ENCODE results near the gene ZNF41.
A peak's percentile ranks its signal among the peaks of the same experiment; 100 is the strongest.
"Not testable (repeated sequence)": the region's sequence is repeated elsewhere in the genome, so short reads cannot be mapped to it uniquely, and the experiment has no call there.

ZNF41 gene

DNA sequence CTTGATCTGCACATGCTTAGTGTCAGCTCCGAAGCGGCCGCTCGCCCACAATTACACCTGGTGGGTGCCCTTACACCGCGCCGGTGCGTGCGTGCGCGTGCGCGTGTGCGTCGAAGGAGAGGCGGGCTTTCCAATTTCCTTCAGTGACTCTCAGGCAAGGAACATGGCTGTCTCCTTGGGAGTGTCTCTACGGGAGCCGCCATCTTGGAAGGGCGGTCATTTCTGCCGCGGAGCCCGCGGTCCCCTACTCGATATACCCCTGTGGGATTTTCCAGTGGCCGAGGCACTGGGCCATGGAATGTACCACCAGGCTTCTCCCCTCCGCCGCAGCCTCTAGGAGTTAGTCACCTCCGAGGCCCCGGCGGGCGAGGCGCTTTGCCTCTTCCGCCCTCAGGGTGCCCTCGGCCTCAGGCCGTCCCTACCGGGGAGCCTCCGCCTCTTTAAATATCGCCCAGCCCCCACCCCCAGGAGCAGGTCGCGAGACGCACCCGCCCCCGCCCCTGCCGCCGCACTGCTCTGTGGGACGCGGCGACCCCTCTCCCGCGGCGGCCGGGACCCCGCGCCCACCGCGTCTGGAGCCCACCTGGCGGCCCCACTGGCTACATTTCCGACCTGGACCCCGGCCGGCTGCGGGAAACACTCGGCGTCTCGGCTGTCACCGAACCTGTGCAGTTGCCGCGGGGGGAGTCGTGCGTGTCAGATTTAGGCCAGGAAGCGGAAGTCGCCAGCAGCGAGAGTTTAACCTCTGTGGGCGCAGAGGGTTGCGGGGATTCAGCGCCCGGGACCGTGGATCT lies at the start of gene ZNF41:
Gene ZNF41, minus strand, starts transcription at position 711 of the 794 bp plus-strand sequence. CDS start 15,741 bp downstream, outside the sequence.
- DNase-seq (ENCODE audit: low spot score) = peak; percentile 71

DNA sequence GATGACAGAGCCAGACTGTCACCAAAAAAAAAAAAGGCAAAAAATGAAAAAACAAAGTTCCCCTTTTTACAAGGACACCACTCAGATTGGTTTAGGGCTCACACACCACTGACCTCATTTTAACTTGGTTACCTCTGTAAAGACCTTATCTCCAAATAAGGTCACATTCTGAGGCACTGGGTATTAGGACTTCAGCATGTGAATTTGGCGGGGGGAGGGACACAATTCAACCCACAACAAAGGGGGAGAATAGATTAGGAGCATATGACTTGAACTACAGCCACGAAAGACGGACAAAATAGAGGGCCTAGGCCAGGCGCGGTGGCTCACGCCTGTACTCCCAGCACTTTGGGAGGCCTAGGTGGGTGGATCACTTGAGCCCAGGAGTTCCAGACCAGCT lies 47.0 kb upstream of the ZNF41 start:
- no peak for DNase-seq (ENCODE audit: low spot score)

DNA sequence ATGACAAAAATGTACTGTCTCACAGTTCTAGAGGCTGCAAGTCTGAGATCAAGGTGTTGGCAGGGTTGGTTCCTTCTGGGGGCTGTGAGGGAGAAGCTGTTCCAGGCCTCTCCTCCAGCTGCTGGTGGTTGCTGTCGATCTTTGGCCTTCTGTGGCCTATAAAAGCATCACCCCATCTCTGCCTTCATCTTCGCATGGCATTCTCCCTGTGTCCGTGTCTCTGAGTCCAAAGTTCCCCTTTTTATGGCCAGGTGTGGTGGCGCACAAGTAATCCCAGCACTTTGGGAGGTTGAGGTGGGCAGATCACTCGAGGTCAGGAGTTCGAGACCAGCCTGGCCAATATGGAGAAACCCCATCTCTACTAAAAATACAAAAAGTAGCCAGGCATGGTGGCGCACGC lies 46.5 kb upstream of the ZNF41 start:
- no peak for DNase-seq (ENCODE audit: low spot score)

DNA sequence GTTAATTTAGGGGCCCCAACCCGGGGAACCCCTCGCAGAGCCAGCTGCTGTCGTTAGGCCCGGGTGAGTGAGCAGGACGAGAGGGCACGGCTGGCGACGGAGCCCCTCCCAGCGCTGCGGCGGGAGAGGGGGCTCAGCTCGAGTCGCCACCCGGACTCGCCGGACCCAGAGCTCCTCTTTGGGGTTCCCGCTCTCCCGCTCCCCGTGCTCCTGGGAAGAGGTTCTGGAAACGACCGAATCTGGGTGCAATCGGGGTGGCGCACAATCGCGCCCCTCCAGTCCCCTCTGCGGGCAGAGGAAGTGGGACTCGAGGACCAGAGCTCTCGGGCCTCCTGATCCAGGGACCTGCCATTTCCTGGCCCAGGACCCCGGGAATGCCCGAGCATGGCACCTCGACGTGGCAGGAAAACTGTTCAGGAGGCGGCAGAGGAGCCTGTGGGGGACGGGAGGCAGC lies 40.7 kb upstream of the ZNF41 start:
- no peak for DNase-seq (ENCODE audit: low spot score)

DNA sequence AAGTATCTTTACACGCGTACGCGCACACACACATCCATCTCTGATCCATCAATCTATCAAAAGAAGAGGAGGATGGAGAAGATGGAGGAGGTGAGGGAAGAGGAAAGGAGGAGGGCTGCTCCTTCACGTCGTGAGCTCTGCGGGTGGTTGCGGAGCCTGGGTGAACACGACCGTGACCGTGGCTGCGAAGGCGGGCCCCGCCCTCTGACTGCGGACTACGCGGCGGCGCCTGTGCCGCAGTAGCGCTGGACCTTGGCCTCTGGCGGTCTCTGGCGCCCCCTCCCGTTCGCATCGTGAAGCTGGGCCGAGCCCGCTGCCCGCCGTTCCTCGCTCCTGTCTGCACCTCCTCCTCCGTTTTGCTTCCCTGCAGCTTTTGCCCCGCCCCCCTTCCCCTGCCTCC lies 40.3 kb upstream of the ZNF41 start:
- peak; percentile 49 for DNase-seq (ENCODE audit: low spot score)

DNA sequence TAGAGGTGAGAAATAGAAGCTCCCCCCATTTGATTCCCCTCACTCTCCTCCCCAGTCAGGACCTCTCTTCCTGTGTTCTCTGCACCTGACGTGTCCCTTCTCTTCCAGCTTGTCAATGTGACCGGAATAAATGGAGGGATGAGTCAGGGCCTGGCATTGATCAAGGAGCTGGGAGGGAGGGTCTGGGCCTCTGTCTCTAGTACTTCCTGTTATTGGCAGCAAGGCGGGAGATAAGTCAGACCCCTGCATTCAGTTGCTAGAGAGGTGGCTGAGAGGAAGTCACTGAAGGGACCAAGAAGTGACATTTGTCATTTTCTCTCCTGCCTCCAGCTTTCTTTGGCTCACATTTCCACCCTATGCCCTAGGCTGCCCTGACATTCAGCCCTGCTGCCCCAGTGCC lies 35.1 kb upstream of the ZNF41 start:
- DNase-seq (ENCODE audit: low spot score) = no peak

DNA sequence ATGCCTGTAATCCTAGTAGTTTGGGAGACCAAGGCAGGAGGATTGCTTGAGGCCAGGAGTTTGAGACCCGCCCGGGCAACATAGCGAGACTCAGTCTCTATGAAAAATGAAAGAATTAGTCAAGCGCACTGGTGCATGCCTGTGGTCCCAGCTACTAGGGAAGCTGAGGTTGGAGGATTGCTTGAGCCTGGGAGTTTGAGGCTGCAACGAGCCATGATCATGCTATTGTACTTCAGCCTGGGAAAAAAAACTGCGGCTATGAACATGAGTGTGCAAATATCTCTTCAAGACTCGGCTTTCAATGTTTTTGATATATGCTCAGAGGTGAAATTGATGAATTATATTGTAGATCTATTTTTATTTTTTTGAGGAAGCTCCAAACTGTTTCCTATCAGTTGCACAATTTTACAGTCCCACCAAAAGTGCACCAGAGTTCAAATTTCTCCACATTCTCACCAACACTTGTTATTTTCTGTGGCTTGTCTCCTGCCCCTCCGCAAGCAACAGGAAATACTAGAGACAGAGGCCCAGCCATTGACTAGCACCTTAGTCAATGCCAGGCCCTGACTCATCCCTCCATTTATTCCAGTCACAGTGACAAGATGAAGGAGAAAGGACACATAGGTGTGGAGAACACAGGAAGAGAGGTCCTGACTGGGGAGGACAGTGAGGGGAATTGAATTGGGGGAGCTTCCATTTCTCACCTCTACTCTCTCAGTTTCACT lies 33.1 kb upstream of the ZNF41 start:
- no peak for DNase-seq (ENCODE audit: low spot score)

DNA sequence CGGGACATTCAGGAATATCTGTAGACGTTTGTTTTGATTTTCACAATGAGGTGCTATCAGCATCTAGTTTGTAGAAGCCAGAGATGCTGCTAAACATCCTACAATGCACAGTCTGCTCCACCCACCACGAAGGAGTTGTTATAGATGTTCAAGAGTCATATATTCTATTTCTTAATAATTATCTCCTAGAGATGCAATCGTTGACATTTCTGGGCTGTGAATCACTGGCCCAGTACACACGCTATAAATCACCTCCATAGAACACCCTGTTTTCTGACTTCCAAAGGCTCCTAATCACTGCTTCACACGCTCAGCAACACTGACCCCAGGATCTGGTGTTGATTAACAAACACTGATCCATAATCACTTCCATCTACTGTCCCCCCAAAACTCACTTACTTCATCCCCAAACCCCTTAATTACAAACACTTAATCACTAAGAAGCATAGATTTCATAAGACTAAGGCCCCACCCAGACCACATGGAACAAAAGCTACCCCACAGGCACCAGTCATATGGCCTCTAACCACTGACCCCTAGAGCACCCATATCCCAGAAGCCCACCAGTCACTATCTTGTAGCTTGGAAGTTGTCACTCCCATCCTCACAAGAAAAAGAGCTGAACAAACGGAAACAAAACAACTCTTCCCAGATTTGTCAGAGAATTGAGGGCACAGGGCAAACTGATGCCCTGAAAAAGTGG lies 31.7 kb upstream of the ZNF41 start:
- no peak for DNase-seq (ENCODE audit: low spot score)

DNA sequence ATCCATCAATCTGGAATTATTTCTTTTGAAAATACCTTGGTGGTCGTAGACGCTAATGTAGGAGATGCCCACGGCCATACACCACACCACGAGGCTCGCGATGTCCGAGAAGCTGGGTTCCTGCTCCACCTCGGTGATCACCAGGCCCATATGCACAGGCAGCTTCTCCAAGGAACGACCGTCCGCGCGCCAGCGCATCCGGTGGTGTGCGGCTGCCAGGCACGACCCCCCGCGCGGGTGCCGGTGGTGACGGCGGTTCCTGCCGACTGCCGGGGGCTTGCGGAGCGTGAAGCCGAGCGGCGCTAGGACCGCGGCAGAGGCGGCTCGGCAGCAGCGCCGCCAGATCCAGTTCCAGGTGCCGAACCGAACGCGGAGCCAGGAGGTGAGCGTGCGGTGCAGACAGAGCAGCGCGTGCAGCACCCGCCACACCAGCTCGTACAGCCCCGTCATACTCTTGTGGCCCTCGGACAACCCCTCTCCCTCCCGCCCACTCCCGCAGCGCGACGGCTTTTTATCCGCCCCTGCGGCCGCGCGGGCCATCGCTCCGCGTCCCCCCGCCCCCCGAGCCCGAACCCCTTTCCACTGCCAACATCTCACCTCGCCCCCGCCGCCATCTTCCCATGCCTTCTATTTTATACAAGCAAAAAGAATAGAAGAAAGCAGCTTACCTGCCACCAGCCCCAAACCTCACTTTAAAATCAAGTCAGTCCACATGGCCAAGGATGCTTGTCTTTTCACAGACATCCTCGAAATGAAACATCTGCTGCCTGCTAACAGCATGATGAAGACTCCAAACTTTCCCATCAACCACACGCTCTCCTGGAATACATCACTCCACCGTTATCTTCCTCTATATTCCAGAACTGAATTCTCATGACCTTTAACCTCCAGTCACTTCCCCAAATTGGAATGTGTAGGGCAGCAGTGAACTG lies 30.3 kb upstream of the ZNF41 start:
- not testable (repeated sequence) for DNase-seq (ENCODE audit: low spot score)

DNA sequence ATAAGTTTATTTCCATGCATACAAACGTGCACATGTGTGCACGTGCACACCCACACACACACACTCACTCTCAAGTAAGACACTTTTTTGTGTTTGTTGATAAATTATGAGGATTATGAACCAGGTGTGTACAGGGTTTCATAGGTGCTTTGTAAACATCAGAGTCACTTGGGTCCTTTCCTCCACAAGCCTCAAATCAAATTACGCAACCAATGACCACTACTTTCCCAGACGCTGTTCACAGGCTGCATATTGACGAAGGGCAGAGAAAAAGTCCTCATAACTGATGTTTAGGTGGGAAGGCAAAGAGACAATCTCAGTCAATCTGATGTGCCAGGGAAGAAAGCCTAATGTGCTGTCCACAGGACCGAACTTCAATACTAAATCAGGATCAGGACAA lies 29.4 kb upstream of the ZNF41 start:
- not testable (repeated sequence) for DNase-seq (ENCODE audit: low spot score)

DNA sequence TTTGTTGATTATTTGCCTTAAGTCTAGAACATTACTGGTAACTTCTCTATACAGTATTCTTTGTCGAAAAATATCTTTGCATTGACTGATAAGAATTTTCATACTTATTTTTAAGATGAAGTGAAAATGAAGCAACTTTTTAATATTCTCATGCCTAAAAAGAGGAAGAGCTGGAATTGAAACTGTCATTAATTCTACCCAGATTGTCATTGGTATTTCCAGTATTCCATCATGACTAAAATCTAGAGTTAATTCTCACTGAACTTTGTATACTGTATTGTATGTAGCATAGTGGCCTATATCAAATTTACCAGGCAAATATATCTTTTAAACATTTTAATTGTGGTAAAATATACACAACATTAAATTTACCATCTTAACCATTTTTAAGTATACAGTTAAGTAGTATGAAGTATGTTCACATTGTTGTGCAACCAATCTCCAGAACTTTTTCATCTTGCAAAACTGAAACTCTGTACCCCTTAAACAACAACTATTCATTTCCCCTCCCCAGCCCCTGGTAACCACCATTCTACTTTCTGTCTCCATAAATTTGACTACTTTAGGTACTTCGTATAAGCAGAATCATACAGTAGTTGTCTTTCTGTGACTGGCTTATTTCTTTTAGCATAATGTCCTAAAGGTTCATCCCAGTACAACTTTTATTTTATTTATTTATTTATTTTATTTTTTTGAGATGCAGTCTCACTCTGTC lies 24.3 kb upstream of the ZNF41 start:
- no peak for DNase-seq (ENCODE audit: low spot score)

DNA sequence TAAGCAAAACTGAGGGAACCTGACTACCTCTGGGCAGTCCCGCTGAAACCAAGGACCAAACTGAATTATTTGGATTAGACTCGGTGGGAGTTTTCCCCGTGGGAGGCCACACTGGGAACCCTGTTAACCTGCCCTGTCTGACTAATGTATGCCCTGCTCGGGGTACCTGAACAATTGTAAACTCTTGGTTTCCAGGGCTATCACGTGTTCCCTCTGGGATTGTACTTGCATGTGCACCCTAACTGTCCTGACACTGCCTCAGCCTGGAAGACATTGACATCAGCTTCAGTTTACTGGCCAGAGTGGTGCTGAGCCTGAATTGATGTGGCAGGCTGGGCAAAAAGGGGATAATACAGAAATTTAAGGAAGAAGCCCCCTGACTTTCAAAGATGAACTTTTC lies 20.1 kb upstream of the ZNF41 start:
- DNase-seq (ENCODE audit: low spot score) = no peak

DNA sequence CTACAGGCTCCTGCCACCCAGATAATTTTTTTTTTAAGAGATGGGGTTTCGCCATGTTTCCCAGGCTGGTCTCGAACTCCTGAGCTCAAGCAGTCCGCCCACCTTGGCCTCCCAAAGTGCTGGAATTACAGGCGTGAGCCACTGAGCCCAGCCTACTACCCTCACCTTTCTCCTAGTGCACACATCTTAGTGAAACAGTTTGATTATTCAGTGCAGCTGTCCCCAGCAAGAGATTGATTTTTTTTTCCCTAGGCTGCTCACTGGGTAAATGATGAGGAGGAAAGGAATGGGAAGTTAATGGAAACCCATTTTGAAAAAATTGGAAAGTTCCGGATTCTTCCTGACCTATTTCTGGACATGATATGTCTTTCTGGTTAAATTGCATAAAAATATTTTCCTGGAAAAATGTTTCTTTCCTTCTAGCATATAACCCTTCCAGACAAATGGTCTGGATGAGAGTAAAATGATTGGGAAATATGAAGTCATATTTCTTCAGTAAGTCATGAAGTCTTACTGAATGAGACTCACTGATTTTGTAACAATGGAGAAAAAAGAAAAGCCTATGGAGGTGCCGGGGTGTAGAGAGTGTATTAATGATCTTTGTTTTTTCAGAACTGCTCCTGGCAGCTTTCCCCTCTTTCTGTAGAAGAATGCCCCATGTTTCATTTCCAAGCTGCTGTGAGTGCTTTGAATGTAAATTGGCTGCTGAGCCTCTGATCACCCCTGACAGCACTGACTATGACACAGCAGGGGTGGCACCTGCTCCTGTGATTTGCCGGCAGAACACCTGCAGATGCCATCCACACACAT lies 19.5 kb upstream of the ZNF41 start:
- no peak for DNase-seq (ENCODE audit: low spot score)

DNA sequence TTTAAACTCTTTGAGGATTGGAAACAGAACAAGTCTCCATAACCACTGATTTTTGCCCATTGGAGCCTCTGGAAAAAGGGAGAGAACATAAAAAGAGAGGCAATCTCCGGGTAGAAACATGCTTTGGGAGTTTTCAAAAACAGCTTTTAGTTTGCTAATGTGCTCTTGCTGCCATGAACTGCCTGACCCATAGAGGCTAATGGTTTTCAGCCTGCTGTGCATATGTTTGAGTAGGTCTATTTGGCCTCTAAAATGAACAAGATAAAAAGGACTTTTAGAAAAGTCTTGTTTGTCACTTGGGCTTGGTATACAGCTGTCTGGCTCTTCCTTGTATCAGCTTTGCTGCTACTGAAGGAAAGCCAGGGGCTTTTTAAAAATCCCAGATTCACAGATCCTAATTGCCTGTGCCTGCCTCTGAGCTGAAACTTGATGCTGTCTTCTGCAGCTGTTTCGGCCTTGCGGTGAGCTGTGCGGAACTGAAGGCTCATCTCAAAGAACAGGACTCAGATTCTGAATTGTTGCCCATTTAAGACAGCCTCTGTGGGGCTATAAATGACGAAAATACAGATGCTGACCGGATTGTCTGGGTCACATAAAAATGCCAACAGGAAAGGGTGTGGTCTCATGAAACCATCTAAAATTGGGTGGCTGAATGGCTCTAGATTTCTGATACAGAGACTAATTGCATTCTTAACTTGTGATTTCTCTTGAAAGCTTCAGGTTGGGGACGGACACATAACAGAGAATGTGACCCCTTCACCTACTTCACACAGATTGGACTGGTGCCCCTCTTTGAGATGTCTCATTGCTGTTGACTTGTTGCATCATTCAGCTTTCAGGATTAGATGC lies 18.4 kb upstream of the ZNF41 start:
- no peak for DNase-seq (ENCODE audit: low spot score)

DNA sequence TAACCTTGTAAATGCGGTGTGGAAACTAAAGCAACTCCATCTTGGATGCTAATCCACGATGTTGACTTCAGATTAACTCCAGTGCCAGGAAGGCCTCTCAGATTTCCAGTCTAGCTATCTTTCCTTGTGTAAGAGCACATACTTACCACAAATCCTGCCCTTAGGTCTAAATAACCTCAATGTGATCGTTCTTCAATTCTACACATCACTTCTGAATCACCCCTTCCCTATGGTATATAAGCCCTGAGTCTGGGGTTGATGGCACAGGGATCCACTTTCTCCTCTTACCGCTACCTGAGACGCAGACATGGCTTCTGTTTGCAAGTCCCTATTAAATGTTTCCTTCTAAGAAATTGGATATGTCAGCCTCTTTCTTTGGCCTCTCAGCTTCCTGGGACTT lies 17.5 kb upstream of the ZNF41 start:
- DNase-seq (ENCODE audit: low spot score) = no peak

DNA sequence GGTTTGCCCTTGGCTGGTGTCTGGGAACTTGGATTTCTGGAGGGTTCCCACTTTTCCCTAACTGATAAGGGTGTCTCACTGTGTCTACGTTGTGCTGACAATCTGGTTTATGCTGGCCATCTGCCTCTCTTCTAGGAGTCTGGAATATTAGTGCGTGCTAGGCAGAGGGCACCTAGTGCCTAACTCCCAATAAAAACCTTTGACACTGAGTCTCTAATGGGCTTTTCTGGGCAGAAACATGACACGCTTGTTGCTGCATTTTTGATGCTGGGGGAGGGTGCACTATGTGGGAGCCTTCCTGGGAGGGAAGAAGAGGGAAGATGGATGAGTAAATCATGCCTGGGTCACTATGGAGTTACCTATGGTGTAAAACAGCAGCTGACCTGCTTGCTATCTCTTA lies 16.3 kb upstream of the ZNF41 start:
- no peak for DNase-seq (ENCODE audit: low spot score)

DNA sequence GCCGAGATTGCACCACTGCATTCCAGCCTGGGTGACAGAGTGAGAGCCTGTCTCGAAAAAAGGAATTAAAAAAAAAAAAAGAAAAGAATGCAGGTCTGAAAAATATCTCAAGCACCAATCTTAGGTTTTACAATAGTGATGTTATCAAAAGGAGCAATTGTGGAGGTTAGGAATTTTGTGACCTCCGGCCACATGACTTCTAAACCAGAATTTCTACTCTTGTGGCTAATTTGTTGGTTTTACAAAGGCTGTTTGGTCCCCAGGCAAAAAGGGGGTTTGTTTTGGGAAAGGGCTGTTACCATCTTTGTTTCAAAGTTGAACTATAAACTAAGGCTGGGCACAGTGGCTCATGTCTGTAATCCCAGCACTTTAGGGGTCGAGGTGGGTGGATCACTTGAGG lies 15.4 kb upstream of the ZNF41 start:
- DNase-seq (ENCODE audit: low spot score) = no peak

DNA sequence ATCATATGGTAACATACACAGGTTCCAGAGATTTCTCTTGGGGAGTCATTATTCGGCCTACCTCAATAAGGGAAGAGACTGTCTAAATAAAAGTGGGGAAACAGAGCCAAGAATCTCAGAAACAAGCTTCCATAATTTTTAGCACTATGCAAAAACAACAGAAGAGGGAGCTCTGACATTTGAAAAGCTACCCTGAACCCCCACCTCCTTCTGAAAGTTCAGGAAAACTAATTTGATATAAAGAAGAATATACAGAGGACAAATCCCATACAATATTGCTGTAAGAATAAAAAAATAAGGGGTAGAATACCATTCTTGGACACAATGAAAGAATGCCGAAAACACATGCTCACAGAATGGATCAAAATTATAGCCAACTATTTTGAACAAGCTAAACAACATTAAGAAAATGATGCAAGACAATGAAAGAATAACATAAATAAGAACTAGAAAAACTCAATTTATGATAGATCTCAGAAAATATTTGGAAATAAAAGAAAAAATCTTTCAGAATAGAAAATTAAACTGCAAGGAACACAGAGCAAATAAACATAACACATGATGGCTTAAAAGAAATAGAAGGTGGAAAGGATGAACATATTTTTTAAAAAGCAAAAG lies 14.4 kb upstream of the ZNF41 start:
- DNase-seq (ENCODE audit: low spot score) = no peak

DNA sequence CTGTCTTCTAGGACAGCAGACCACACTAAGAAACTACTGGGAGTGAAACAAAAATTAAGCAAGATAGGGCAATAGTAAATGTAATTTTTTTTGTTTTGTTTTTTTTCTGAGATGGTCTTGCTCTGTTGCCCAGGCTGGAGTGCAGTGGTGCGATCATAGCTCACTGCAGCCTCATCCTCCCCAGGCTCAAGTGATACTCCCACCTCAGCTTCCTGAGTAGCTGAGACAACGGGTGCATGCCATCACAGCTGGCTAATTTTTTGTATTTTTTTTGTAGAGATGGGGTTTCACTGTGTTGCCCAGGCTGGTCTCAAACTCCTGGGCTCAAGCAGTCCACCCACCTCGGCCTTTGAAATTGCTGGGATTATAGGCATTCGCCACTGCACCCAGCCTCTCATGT lies 9.1 kb upstream of the ZNF41 start:
- not testable (repeated sequence) for DNase-seq (ENCODE audit: low spot score)

Data from HuH-7 (cell line).